IPS DF 6.9 (cell line): ENCODE measurements around the gene PPT2.
"Not testable (repeated sequence)": the region's sequence is repeated elsewhere in the genome, so short reads cannot be mapped to it uniquely, and the experiment has no call there.

Experiments
- DNase-seq: peaks from one replicate; pipeline ENCODE4 v3.0.0-alpha.2; 2013; ENCODE audit warnings: low read depth, low spot score
- H3K27ac ChIP-seq: one replicate; pipeline ENCODE4 v1.5.1; 2013; ENCODE audit warnings: low read length, control low read depth
- H3K27me3 ChIP-seq: 2 replicates; pipeline ENCODE4 v1.6.1; 2013; ENCODE audit warnings: mild to moderate bottlenecking, low read length; ENCODE audit not compliant: control insufficient read depth, insufficient read depth
- H3K36me3 ChIP-seq: 2 replicates; pipeline ENCODE4 v1.6.1; 2013; ENCODE audit warnings: low read length; ENCODE audit not compliant: control insufficient read depth, insufficient read depth
- H3K4me1 ChIP-seq: 2 replicates; pipeline ENCODE4 v1.6.1; 2013; ENCODE audit warnings: low read length; ENCODE audit not compliant: control insufficient read depth, insufficient read depth
- H3K4me3 ChIP-seq: 2 replicates; pipeline ENCODE4 v1.5.1; 2013; ENCODE audit warnings: mild to moderate bottlenecking, low read length
- H3K9me3 ChIP-seq: 2 replicates; pipeline ENCODE4 v1.6.1; 2013; ENCODE audit warnings: low read length, inconsistent platforms; ENCODE audit not compliant: control insufficient read depth, insufficient read depth
- WGBS: extraction: QIAGEN DNeasy Blood & Tissue Kit; methylation state at CpG from one replicate; pipeline ENCODE4 v1.1.7; 2013; ENCODE audit warnings: mixed read lengths, missing lambda C conversion rate; ENCODE audit not compliant: insufficient read length, insufficient coverage; 5-methylcytosine and 5-hydroxymethylcytosine counted together

PPT2 gene

DNA sequence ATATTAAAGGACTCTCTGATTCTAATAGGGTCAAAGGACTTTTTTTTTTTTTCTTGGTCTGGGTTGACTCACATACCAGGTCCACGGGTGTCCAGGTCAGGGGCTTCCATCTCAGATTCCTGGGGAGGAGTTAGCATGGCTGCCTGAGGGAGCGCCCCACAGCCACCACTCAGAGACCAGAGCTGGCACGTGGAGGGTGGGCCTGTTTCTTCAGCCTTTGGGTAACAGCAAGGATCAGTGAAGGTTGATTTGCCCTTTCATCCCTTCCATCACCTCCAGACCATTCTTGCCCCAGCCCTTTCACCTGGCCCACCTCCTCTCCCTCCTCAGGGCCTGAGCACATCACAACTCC, 44.4 kb downstream of the PPT2 start:
- no peaks in the 10 kb centered on the region for H3K36me3 ChIP-seq
- no peaks in the 10 kb centered on the region for H3K27me3 ChIP-seq
- no peak for DNase-seq
- no CpG with 5 or more reads among the region's 3 CpGs for WGBS
- no peak overlapping the region for H3K4me3 ChIP-seq
- H3K4me1 ChIP-seq: peaks cover 8% of the 10 kb centered on the region; the same call in 1 of the 2 replicates
- no peak overlapping the region for H3K27ac ChIP-seq
- H3K9me3 ChIP-seq: no peaks in the 10 kb centered on the region

- DNase-seq: no peak
- Histone ChIP-seq H3K27ac (no peak overlapping the region), H3K27me3 (no peaks in the 10 kb centered on the region), H3K4me1 (peaks cover 8% of the 10 kb centered on the region; the same call in 1 of the 2 replicates), H3K36me3 (no peaks in the 10 kb centered on the region), H3K4me3 (no peak overlapping the region), H3K9me3 (no peaks in the 10 kb centered on the region)
- WGBS: no CpG with 5 or more reads among the region's 17 CpGs
Observed at GRCh38 chr6:32198866-32199265, 44.9 kb downstream of the PPT2 start.

DNA sequence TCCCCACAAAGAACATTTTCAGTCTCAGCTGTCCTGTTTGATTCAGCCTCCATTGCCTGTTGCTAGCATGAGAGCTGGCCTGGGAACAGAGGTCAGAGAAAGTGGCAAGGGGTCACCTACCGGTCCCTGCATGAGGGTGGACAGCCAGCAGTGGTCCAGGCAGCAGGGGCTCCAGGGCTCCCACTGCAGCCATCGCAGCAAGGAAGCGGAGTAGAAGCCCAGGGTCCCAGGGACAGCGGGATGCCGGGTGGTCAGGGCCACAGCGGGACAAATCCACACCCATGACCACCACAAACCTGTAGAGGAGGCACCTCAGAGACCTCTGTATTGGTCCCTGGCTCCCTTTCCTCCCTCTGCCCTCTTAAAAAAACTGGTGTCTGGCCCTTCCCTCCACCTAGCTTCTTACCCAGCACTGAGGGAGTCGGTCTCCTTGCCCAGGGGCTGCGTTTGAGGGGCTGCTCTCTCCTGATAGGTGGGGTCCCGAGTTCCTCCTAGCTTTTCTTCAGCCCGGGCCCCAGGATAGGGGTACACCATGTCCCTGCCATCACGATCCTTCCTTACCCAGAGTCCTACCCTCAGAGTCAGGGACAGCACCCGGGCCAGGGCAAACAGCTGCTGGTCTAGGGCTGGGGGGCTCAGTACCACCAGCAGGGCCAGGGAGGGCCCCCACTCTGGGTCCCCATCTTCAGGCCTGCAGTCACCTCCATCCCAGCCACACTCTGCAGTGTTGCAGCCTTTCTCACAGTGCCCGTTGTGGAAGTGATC, 47.0 kb downstream of the PPT2 start:
- peaks cover 7% of the 10 kb centered on the region for H3K4me1 ChIP-seq
- WGBS: no CpG with 5 or more reads among the region's 13 CpGs
- no peaks in the 10 kb centered on the region for H3K27me3 ChIP-seq
- DNase-seq: no peak
- no peaks in the 10 kb centered on the region for H3K36me3 ChIP-seq
- no peak overlapping the region for H3K27ac ChIP-seq
- H3K4me3 ChIP-seq: no peak overlapping the region
- no peaks in the 10 kb centered on the region for H3K9me3 ChIP-seq

DNA sequence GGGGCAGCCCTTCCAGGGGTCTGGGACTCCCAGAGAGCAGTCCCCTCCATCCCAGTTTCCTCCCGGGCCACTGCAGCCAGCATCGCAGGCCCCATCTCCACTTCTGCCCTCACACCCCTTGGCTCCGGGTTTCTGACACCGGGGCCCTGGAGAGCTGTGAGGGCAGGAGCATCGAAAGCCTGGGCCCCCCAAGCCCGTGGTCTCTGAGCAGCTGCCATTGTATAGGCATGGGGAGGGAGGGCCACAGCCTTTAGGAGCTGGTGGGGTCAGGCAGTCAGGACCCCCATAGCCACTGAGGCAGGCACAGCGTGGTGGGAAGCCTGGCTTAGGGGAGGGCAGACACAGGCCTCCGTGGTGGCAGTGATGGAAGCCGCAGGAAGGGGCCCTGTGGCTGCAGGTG, 48.2 kb downstream of the PPT2 start:
- Histone ChIP-seq H3K4me3 (no peak overlapping the region), H3K4me1 (peaks cover 2% of the 10 kb centered on the region), H3K27ac (no peak overlapping the region), H3K9me3 (no peaks in the 10 kb centered on the region), H3K27me3 (no peaks in the 10 kb centered on the region), H3K36me3 (no peaks in the 10 kb centered on the region)
- DNase-seq: no peak
- no CpG with 5 or more reads among the region's 9 CpGs for WGBS

- no CpG with 5 or more reads among the region's 9 CpGs for WGBS
- Histone ChIP-seq H3K27ac (no peak overlapping the region), H3K36me3 (no peaks in the 10 kb centered on the region), H3K4me1 (no peaks in the 10 kb centered on the region; the same call in 1 of the 2 replicates), H3K9me3 (no peaks in the 10 kb centered on the region), H3K27me3 (no peaks in the 10 kb centered on the region), H3K4me3 (no peak overlapping the region)
- DNase-seq: no peak
Observed at GRCh38 chr6:32203426-32204267, 49.7 kb downstream of the PPT2 start.

DNA sequence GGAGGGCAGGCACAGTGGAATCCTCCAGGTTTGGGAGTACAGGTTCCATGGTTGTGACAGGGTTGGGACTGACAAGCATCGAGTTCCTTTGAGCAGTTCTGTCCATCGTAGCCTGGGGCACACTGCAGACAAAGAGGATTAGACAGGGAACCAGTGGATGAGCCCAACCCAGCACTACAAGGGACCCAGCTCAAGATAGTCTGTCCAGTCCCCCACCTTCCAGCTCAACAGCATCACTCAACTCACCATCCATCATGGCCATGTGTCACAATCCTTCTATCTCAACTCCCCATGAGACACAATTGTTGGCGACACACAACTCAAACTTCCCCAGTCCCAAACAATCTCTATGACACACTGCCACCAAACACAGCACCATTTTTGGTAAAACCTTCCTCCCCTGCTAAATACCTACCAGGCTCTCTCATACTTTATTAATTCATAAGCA, 50.4 kb downstream of the PPT2 start:
- Histone ChIP-seq H3K27me3 (no peaks in the 10 kb centered on the region), H3K4me1 (no peaks in the 10 kb centered on the region; the same call in 1 of the 2 replicates), H3K4me3 (no peak overlapping the region), H3K36me3 (no peaks in the 10 kb centered on the region), H3K27ac (no peak overlapping the region), H3K9me3 (no peaks in the 10 kb centered on the region)
- no CpG with 5 or more reads among the region's 3 CpGs for WGBS
- no peak for DNase-seq

GRCh38 chr6:32208996-32209395, 55.1 kb downstream of the PPT2 start:
- Histone ChIP-seq H3K4me3 (no peak overlapping the region), H3K27me3 (no peaks in the 10 kb centered on the region), H3K9me3 (no peaks in the 10 kb centered on the region), H3K27ac (no peak overlapping the region), H3K36me3 (no peaks in the 10 kb centered on the region), H3K4me1 (no peaks in the 10 kb centered on the region; the same call in 1 of the 2 replicates)
- WGBS: no CpG with 5 or more reads among the region's 1 CpG
- no peak for DNase-seq

DNA sequence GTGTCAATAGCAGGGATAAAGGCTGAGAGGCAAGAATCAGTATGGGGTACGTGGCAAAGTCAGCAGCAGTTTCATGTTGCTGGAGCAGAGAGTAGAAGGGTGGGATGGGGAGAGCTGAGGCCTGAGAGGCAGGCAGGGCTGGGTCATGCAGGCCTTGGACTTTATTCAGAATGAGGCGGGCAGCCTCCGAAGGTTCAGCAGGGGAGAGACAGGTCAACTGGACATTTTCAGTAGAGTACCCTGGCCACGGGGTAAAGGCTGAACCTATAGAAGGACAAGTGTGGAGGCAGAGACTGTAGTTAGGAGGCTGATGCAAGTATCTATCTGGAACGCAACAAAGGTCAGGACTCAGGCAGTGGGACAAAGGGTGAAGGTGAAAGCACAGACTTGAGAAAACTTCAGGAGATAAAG, 56.3 kb downstream of the PPT2 start:
- Histone ChIP-seq H3K27me3 (no peaks in the 10 kb centered on the region), H3K4me3 (no peak overlapping the region), H3K27ac (no peak overlapping the region), H3K36me3 (no peaks in the 10 kb centered on the region), H3K4me1 (no peaks in the 10 kb centered on the region), H3K9me3 (no peaks in the 10 kb centered on the region)
- no peak for DNase-seq
- WGBS: no CpG with 5 or more reads among the region's 5 CpGs

DNA sequence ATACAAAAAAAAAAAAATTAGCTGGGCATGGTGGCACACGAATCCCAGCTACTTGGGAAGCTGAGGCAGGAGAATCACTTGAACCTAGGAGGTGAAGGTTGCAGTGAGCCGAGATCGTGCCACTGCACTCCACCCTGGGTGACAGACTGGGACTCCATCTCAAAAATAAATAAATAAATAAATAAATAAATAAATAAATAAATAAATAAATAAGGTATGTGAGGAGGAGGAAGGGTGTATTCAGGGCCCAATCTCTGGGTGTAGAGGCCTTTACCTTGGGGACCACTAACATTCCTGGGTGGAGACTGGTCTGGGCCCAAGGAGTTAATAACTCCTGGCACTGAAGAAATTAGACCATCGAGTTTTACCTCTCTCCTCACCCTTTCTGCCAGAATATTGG, 57.5 kb downstream of the PPT2 start:
- H3K9me3 ChIP-seq, H3K27me3 ChIP-seq, H3K4me1 ChIP-seq, H3K4me3 ChIP-seq, DNase-seq, H3K27ac ChIP-seq, H3K36me3 ChIP-seq: not testable (repeated sequence)
- no CpG with 5 or more reads among the region's 4 CpGs for WGBS

- no CpG with 5 or more reads among the region's 12 CpGs for WGBS
- H3K4me1 ChIP-seq: no peaks in the 10 kb centered on the region
- H3K27me3 ChIP-seq: no peaks in the 10 kb centered on the region
- no peaks in the 10 kb centered on the region for H3K9me3 ChIP-seq
- no peak overlapping the region for H3K4me3 ChIP-seq
- DNase-seq: no peak
- H3K36me3 ChIP-seq: no peaks in the 10 kb centered on the region
- no peak overlapping the region for H3K27ac ChIP-seq
Observed at GRCh38 chr6:32212076-32212760, 58.3 kb downstream of the PPT2 start.
